ENCODE data around the gene RNF39.

The RNF39 gene

DNA sequence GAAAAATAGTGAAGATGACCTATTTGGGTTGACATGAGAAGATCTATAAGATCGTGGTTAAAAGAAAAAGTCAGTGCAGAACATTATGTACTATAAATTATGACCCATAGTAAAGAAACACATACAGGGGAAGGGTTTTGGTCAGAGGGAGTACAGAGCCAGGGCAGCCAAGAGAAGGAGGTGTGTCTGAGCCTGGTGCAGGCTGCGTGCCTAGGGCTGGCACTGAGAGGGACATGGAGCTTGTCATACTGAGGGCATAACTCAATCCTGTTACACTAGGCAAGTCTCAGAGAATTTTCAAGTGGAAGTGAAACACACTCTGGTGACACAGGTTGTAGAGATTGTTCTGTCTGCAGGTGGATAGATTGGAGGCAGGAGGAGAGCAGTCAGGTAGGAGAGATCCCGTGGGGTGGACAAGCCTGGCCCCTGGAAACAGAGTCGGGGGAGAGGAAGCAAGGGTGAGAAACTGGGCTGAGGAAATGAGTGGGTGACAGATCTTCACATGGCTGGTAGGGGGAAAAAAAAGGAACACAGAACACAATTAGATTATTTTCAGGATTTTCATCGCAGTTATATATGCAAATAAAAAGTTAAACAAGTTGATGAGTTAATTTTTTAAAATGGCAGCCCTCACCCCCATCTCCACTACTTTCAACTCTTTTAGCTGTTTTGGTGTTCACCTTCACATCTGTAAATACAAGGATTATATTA, 18.5 kb upstream of the RNF39 start:
- no peak for DNase-seq

DNA sequence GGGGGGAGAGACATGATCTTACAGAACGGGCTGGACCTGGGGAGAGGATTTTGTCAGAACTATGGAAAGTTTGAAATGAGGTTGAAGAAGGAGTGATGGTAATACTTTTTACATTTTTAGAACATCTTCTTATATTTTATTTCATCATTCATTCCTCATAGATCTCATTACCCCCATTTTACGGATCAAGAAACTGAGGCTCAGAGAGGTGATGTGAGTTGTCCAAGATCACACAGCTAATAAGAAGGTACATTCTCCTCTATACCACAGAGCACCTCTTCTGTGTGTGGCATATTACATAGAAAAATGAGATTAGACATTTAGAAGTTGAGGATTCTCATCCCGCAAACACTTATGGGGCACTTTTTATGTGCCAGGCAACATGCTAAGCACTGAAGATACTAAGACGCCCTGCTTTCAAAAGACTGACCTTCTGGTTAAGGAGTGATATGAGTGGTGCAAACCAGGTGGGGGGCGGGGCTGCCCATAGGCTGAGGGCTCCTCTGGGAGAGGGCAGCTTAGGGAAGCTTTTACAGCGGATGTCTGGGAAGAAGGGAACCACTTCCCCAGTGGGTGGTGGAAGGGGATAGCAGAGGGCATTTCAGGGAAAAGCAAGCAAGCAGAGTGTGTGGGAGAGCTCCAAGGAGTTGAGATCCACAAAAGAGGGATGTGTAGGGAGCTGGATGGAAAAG, 17.4 kb upstream of the RNF39 start:
- no peak for DNase-seq

DNA sequence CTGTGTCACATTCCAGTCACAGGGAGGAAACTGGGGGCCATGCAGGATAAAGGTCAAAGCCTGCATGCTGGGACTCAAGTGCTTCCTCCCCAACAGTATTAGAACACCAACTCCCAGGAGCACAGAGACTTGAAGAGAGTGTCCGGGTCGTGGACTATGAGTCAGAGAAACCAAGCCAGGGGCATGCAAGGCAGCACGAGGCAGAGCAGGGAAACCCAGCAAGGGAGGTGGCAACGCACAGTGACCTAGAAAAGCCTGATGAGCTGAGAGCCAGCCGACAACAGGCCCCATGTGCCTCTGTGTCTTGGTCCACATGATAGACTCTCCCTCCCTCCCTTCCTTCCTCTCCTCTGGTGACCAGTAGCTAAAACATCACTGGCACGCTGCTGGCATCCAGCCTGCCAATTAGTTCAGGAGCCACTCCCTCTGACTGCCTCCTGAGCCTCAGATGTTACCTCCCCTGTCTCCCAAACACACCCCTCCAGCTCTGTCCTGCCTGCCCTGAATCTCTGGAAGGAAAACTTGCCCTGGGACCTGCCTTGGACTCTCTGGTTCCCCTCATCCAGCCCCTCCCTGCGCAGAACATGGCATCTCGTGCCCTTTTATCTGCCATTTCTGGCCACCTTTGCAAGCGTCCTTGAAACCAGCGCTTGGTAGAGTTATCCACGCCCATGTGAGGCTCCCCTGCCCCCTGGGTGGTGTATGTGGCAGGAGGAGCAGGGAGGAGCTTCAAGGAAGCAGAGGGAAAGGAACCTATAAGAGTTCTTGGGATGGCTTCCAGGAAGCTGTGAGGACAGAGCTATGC, 16.2 kb upstream of the RNF39 start:
- no peak for DNase-seq

- DNase-seq = no peak
Observed at GRCh38 chr6:30087876-30088275, 12.3 kb upstream of the RNF39 start.

GRCh38 chr6:30077218-30077617, 1.6 kb upstream of the RNF39 start:
- DNase-seq = no peak

- DNase-seq = no peak
Observed at GRCh38 chr6:30075790-30076732, 492 bp upstream of the RNF39 start.

- no peak for DNase-seq
Observed at GRCh38 chr6:30074331-30075093, 1.1 kb downstream of the RNF39 start.

- DNase-seq = no peak
Observed at GRCh38 chr6:30073489-30074235, 1.9 kb downstream of the RNF39 start.

DNA sequence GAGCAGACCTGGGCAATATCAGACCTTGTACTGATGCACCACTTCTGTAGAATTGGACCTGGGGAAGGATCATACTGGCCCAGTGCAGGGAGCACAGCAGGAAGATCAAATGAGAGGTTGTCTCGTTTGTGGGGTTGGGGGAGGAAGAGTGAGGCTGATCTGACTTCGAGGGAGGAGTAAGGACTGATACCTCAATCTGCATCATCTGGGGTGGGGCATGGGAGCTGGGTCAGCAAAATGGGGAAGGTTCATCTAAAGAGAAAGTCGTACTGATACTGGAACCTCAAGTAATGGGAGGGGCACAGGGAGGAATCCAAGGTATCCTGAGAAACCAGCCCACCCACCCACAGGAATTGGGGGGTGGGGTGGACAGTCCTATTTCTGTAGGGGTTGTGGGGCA, 3.7 kb downstream of the RNF39 start:
- no peak for DNase-seq

DNA sequence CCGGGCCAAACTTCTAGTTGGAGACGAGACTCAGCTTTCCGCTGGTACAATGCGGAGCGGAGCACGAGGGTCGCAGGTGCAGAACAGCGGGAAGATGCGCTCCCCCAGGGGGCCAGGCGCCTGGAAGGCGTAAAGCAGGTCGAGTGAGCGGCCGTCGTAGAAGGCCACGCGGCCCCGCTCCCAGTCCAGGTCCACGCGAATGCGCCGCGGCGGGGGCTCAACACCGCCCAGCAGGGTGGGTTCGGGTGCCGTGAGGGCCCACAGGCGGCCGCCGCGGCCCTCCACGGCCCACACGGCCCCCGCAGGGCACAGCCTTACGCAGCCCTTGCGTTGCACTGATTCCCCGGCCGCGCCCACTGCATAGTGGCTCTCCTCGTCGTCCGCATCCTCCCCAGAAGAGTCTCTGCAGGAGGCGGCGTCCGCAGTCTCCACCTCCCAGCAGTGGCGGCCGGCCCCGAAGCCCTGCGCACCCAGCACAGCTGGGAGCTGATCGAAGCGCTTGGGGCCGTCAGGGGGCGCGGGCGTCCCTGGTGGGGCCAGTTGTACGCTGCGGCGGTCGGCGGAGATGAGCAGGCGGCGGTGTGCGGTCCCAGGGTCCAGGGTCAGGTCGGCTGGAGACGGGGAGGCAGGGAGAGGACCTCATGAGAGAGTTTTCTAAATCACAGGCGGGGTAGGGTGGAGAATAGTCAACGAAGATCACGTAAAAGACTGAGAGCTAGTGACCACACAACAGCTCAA, 4.3 kb downstream of the RNF39 start:
- DNase-seq = no peak

DNA sequence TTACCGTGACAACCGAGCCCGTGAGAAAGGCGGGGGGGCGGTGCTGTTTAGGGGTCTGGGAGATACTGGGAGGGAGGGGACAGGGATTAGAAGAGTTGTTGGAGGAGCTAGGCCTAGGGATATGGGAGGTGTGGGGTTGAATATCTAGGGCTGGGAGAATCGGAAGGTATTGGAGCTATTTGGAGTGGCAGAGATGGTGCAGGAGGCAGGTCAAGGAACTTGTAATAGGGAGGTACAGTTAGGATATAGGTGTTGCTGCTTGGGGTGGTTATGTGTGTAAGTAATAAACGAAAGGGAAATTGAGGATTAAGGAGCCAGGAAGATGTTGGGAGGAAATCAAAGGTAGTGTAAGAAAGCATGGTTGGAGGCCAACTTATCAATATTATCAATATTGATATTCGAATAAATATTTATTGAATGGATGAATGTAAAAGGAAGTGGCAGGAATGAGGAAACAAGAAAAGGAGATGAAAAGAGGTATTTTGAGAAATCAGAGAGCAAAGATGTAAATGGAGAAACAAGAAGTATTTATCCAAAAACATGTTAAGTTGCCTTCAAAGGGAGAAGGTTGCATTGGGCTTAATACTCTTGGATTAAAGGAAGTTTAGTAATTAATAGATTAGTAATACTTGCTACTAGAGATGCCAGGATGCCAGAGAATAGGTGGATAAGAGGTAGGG, 8.0 kb downstream of the RNF39 start:
- DNase-seq = no peak

- peak; percentile 100 for DNase-seq
Observed at GRCh38 chr6:30066577-30067459, 8.8 kb downstream of the RNF39 start, which contains the start of gene PPP1R11. Gene PPP1R11, plus strand, starts transcription at chr6:30067198. Its CDS starts 213 bp downstream, at chr6:30067411.

DNA sequence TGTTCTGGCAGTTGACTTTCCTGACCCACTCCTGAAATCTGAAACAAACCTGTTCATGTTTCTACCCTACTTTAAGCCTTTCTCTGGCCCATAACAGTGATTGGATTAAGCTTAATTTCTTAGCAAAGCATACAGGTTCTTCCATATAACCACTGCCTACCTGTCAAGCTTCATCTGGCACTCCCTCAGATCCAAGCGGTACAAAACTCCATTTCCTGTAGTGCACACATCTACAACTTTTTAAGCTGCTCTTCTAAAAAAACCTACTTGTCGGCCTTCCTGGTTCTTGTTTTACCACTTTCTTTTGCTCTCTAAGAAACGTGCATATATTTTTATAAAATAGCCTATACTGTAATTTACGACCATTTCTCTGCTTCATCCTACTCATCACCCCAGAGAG, 9.5 kb downstream of the RNF39 start:
- DNase-seq = no peak

GRCh38 chr6:30063315-30063714, 12.3 kb downstream of the RNF39 start:
- no peak for DNase-seq

- peak in 1 of 2 donors; percentile 51 for DNase-seq
Observed at GRCh38 chr6:30062471-30063178, 12.9 kb downstream of the RNF39 start.

GRCh38 chr6:30061858-30062458, 13.6 kb downstream of the RNF39 start:
- peak in 1 of 2 donors; percentile 70 for DNase-seq

GRCh38 chr6:30061092-30061857, 14.3 kb downstream of the RNF39 start, which contains the start of gene POLR1H:
Gene POLR1H, plus strand, starts transcription at chr6:30061265. Its CDS starts 260 bp downstream, at chr6:30061525.
- DNase-seq = peak; percentile 92 to 93

Measured in CD4-positive, alpha-beta T cell treated with Interleukin-4 for 1 hour (primary cell).